Measurements from ENCODE around the gene JMJD1C.

DNA sequence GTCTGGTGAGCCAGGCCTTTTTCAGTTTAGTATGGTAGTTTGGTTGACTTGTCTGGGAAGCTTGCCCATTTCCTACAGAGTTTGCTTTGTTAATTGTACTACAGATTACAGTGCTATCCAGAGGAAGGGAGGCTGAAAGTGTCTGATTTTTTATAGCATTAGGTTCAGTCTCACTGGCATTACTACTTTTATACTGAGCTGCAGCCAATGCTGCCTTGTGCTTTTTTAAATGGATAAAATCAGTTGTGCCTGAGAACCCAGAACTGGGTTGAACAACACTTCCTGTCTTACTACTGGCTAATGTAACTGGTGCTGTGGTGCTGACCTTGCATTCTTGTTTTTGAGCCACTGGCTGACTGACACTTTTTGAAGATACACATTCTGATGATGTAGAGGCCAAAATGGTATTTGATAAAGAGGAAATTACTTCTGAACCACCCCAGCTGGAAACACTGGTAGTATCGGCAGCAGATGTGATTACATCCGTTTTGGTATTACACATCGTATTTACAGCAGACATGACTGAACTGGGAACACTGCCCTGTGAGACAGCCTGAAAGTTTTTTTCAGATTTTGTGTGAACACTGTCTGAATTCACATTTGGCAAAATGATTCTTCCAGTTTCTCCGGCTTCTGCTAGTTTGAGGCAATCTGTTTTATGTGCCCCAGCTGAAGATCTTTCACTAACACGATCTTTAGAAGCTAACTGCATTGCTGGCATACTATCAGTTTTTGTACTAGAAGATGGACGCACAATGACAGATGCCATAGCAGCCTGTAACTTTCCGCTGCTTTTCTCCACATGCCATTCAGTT, 258.6 kb downstream of the JMJD1C start:
- TF ChIP-seq, protein P1, sequence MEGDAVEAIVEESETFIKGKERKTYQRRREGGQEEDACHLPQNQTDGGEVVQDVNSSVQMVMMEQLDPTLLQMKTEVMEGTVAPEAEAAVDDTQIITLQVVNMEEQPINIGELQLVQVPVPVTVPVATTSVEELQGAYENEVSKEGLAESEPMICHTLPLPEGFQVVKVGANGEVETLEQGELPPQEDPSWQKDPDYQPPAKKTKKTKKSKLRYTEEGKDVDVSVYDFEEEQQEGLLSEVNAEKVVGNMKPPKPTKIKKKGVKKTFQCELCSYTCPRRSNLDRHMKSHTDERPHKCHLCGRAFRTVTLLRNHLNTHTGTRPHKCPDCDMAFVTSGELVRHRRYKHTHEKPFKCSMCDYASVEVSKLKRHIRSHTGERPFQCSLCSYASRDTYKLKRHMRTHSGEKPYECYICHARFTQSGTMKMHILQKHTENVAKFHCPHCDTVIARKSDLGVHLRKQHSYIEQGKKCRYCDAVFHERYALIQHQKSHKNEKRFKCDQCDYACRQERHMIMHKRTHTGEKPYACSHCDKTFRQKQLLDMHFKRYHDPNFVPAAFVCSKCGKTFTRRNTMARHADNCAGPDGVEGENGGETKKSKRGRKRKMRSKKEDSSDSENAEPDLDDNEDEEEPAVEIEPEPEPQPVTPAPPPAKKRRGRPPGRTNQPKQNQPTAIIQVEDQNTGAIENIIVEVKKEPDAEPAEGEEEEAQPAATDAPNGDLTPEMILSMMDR (IDR thresholded peaks at IDR 0.05), result no peak
- no peak for TF ChIP-seq POLR2A (IDR thresholded peaks at IDR 0.05)
